ENCODE measurements around the gene OXER1.
A peak's percentile ranks its signal among the peaks of the same experiment; 100 is the strongest.

Gene OXER1

GRCh38 chr2:42793334-42794270 lies 29.7 kb upstream of the OXER1 start:
- DNase-seq (ENCODE audit: low spot score), result no peak

DNA sequence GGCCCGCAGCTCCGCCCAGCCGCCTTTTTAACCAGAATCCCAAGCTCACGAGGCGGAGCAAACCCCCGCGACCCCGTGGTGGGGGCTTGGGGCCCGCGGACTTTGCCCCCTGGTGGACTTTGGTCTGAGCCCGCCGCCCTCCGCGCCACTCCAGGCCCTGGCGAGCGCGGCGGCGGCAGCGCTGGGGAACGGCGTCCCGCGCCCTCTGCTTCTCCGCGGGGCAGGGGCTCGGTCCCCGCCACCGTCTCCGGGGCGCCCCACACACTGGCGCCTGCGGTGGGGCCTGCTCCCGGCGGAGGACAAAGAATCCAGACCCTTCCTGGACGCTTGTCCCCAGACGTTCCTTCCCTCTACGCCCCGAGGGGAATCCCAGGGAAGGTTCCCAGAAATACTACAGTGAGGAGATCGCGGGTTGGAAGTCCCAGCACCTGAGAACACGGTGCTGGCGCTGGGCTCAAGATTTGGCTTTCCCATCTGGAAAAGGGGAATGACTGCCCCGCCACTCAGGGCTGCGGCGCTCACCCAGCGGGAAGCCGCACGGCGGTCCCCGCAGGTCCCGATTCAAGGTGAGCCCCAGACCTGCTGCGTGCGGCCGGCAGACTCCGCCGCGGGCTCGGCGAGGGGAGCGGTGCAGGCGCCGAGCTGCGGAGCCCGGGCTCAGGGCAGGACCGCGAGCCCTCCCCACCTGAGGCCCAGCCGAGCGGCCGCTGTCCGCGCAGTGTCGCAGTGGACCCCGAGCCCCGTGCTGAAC lies 28.8 kb upstream of the OXER1 start, which contains the start of gene HAAO:
Gene HAAO (minus strand): TSS at position 1 of the 751 bp plus-strand sequence. CDS start 47 bp downstream, outside the sequence.
- no peak for DNase-seq (ENCODE audit: low spot score)

DNA sequence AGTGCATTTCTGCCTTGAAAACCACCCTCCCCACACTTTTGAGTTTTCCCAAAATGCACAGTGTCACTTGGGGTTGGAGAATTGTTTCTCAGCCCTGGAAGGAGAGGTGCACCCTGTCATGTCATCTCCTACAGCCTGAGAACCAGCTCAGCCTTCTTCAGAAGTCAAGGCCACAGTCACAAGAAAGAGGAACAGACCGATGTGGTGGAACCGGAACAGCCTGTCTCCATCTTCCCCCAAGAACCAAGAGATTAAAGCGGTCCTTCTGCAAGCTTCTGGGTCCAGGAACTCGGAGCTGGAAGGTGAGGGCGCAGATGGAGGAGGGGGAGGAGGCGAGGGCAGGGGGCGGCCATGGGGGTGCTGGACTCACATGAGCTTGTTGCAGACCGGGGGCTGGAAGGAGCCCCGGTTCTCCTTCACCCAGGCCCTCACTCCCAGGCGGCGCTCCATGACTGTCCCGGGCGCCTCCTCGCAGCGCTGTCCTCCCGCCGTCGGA lies 28.2 kb upstream of the OXER1 start:
- no peak for DNase-seq (ENCODE audit: low spot score)

DNA sequence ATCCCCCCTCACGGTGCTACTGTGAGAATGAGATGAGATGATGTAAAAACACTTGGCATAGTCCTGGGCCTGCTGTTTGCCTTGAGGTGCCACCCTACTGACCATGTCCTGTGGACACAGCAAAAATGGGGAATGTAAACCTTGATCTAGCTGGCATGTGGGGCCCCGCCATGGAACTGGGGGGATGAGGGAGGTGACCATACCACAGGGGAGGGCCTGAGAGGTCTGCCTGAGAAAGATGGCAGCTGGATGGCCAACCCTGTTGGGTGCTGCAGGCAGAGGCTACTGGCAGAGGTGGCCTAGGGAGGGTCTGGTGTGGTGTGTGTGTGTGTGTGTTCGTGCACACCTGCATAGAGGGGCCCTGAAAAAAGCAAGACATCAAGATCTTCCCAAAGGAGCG lies 27.7 kb upstream of the OXER1 start:
- DNase-seq (ENCODE audit: low spot score), result no peak

GRCh38 chr2:42789751-42790150 lies 25.8 kb upstream of the OXER1 start:
- no peak for DNase-seq (ENCODE audit: low spot score)

DNA sequence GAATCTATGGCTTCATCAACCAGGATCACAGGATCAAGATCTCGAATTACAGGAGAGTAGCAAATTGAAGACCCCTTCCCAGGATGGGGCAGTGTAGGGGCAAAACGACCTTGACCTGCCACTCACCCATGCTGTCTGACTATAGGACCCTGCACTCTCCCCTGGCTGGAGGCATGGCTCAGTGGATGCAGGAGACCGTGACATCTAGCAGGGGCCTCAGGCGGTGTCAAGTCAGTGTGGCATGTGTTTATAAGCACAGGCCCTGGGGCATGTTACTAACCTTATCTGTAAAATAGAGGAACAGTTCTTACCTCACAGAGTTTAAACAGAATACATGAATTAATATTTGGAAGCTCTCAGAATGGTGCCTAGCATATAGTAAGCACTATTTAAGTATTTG lies 24.9 kb upstream of the OXER1 start:
- DNase-seq (ENCODE audit: low spot score), result no peak

DNA sequence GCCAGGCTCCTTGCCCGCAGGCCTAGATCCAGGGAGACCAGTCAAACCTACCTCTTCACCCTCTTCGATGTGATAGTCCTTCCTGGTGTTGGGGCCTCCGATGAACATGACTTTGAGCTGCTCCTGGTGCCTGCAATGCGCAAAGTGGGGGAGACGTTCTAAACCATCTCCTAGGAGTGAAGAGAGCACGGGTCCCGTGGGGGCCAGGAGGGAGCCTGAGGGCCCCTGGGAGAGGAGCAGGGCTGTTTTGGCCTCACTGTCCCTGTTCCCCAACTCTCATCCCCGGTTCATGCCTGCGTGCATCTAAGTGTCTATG lies 24.5 kb upstream of the OXER1 start:
- DNase-seq (ENCODE audit: low spot score), result no peak

- DNase-seq (ENCODE audit: low spot score), result no peak
Measured at GRCh38 chr2:42787788-42788477, 24.0 kb upstream of the OXER1 start.

DNA sequence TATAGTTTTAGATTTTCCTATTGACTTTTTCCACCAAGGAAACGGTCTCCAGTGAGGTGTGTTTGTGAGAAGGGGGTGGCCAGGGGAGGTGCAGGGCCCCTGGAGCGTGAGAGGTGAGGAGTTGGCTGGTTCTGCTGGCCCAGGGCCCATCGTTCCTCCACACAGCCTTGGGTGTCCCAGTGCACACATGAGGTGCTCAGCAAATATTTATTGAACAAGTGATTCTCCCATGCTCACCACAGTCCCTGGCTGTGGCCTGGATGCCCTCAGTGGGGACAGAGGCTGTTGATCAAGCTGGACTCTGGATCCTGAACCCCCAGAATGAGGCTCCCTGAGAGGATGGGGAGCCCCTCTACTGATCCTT lies 23.5 kb upstream of the OXER1 start:
- no peak for DNase-seq (ENCODE audit: low spot score)

- DNase-seq (ENCODE audit: low spot score), result no peak
Measured at GRCh38 chr2:42786561-42787345, 22.8 kb upstream of the OXER1 start.

DNA sequence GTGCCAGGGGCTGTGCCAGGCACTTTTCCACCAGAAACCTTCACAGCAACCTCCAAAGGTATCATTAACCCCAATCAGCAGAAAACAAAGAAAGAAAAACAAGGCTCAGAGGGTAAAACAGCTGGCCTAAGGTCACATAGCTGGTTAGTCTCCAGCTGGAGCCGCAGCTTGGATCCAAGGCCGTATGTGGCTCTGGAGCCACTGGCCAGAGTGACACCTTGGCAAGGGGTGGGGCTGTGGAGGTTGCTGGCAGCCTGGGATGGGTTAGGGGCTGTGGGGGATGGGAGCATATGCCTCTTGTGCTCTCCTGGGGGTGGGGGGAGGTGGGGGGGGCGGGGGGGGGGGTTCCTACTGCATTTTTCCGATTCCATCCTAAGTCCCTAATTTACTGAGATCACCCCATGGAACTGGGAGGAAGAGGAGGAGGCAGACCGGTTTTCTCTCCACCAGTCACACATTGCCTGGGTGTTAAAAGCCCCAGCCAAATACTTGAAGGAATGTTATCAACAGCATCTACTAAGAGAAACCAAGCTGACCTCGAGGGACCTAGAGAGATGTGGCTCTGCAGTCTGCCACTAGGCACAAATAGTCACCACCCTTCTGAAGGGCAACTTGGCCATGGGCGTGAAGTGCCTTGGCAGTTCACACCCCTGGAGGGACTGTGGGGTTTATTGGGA lies 20.4 kb upstream of the OXER1 start:
- DNase-seq (ENCODE audit: low spot score), result no peak

DNA sequence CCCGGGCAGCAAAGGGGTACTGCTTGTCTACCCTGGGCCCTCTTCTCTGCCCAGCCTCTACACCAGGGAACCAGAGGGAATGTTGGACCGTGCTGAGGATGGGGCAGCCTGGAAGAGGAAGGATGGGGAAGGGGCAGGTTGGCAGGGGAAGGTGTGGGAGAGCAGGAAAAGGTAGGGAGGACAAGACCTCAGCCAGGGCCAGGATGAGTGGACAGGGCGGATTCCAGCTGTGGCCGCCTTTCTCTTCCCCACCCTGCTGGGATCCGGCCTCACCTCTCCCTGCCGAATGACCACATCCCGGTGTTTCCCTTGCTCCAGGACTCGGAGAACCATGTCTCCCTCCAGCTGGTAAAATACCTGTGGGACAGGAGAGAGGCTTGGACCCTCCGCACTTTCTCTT lies 19.6 kb upstream of the OXER1 start:
- DNase-seq (ENCODE audit: low spot score), result no peak

GRCh38 chr2:42781181-42781580 lies 17.2 kb upstream of the OXER1 start:
- no peak for DNase-seq (ENCODE audit: low spot score)

- no peak for DNase-seq (ENCODE audit: low spot score)
Measured at GRCh38 chr2:42777883-42778805, 14.2 kb upstream of the OXER1 start.

DNA sequence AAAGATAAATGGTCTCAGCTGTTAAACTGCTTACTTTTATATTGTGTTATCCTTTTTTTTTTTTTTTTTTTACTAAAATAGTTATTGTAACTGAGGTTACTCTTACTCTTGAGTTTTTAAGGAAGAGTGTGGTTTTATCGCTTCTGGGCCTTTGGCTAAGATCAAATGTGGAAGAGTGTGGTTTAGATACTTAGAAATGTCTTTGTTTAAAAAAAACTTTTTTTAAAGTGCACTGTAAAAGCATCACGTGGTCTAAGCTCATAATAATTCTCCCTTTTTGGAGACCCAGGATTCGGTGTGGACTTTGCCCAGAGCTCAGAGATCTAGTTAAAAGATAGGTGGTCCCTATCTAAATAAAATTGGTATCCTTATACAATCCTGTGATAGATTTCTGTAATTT lies 11.9 kb upstream of the OXER1 start:
- no peak for DNase-seq (ENCODE audit: low spot score)

GRCh38 chr2:42775186-42775585 lies 11.3 kb upstream of the OXER1 start:
- DNase-seq (ENCODE audit: low spot score), result no peak

DNA sequence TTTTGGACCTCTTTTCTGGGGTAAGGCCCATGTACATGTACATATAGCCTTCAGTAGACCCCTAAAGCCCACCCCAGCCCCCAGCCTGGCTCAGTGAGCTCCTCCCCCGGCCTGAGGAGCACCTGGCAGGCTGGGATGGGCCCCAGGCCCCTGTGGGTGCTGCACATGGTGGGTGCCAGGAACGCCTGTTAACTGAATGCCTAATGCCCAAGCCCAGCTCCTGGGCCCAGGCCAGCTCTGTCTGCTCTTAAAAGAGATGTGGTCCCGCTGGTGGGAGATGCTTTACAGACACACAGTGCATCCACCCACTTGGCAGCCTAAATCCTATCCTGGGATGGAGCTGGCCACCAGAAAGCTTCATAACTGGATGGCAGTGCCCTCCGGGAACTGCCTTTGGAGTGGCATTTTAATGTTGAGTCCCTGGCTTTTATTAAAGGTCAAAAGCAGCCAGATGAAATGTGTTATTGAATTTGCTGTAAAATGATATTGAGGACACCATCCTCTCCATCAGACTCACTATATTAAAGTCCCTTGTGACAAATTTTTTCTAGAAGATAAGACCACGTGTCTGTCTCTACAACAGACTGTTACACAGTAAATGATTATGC lies 7.7 kb upstream of the OXER1 start:
- DNase-seq (ENCODE audit: low spot score), result no peak

GRCh38 chr2:42770288-42771131 lies 6.6 kb upstream of the OXER1 start:
- peak; percentile 65 for DNase-seq (ENCODE audit: low spot score)
